Ovary (tissue), 3 donors: Measurements from ENCODE around the gene SMDT1.

ENCODE experiments used
- CTCF ChIP-seq, 3 donors: fragments of 450-650 bp in 2 of 3; fragments of 200-600 bp in 1 of 3; IDR thresholded peaks; one replicate each; pipeline versions ENCODE4 v1.5.1 to v1.8.0; 2016 to 2022; ENCODE audit warnings: antibody characterized with exemption in 3 of 3, mild to moderate bottlenecking in 1 of 3
- EP300 ChIP-seq: sonication (generic); formaldehyde crosslinking; IDR thresholded peaks from one replicate; pipeline ENCODE4 v1.6.1; 2017; ENCODE audit warnings: antibody characterized with exemption
- POLR2A ChIP-seq: fragments of 450-650 bp; IDR thresholded peaks from one replicate; pipeline ENCODE4 v1.6.1; 2017; ENCODE audit warnings: antibody characterized with exemption, mild to moderate bottlenecking, moderate library complexity
- donor health status: DM: no; HTN: no; CAD: no.

GRCh38 chr22:42052765-42053164, 26.7 kb upstream of the SMDT1 start:
- TF ChIP-seq CTCF (IDR thresholded peaks at IDR 0.05), result no peak
- no peak for TF ChIP-seq POLR2A
- TF ChIP-seq EP300, result no peak
